HG03108 (cell line): ENCODE measurements around the gene HPCAL1.
"Not testable (repeated sequence)": the region's sequence is repeated elsewhere in the genome, so short reads cannot be mapped to it uniquely, and the experiment has no call there.

ENCODE experiments used
- ATAC-seq: cut with Tn5 transposase; IDR thresholded peaks from one replicate; pipeline ENCODE4 v1.9.1; 2021; ENCODE audit warnings: moderate library complexity; ENCODE audit not compliant: unreplicated experiment

HPCAL1 gene

DNA sequence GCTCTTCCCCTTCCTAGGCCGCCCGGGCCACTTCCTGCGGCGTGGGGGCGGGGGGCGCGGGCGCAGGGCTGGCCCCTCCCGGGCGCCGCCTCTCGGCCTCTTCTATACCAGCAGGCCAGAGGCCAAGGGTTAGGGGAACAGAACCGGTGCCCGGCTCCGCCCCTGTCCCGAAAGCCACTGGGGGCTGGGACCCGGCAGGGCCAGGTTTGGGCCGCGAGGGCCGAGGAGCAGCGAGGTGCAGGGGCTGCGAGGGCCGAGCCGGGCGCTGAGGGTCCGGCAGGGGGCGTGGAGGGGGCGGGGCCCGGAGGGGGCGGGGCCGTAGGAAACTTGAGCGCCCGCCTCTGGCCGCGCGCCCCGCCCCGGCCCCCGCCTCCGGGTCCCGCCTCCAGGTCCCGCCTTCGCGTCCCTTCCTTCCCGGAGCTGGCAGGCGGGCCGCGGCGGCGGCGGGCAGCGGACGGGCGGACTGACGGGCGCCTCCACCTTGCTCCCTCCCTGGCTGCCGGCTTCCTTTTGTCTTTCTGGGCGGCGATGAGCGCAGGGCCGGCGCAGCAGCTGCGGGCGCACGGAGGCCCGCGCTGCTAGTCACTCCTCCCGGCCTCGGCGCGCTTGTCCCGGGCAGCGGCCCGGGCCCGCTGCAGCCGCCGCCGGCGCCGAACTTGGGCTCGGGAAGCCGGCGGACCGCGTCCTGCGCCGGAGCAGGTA, at the start of gene HPCAL1:
TSS of gene HPCAL1 (plus strand) at position 426 of the 702 bp plus-strand sequence. CDS start 116,854 bp downstream, outside the sequence.
- peak; percentile 79 for ATAC-seq

DNA sequence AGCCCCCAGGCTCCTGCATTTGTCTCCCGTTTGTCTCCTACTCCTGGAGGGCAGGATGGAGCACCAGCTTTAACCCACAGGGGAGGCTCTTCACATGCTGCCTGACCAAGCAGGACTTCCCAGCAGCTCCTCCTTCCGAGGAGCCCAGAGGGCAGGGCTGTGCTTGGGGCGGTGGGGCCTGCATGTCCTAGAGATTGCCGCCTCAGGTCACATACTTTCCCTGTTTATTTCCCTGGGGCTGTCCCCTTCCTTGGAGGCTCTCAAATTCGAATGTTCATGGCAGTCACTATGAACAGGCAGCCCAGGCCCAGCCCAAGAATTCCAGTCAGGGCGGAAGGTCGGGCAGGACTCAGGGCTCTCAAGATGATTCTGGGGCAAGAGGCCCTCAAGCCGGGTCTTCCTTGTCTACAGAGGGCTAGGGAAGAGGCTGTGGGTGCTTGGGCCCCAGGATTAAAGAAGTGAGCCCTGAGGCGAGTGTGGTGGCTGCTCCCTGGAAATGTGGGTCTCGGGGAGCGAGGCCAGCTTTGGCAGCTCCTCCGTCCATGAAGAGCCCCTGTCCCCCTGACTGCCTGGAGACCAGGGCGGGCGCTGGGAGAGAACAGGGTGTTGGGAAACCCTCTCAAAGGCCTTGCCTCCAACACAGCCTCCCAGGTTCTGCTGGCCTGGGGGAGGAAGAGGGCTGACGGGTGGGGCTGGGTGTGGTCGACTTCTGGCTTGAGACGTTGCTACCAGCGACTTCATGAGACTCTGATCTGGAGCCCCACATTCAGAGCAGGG, 48.9 kb upstream of the HPCAL1 start:
- ATAC-seq: no peak

- ATAC-seq: no peak
Measured at GRCh38 chr2:10254373-10255188, 48.1 kb upstream of the HPCAL1 start.

- no peak for ATAC-seq
Measured at GRCh38 chr2:10255189-10256030, 47.3 kb upstream of the HPCAL1 start.

GRCh38 chr2:10256031-10256514, 46.6 kb upstream of the HPCAL1 start:
- ATAC-seq: no peak

GRCh38 chr2:10256515-10257031, 46.1 kb upstream of the HPCAL1 start:
- ATAC-seq: no peak

DNA sequence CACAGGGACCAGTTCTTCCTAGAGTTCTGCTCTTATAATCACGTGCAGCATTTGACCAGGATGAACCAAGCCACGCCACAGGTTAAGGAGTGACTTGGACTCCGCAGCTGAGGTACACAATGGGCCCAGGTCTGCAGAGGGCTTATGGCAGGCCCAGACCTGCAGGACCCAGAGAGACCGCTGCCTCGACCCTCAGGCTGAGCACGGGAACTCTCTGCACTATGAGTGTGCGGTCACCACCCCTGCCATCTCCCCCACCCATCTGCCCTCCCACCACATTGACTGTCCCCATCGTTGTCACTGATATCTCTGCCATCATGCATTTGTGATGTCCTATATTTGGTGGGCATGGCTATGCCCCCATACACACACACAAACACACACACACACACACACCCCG, 45.7 kb upstream of the HPCAL1 start:
- no peak for ATAC-seq

DNA sequence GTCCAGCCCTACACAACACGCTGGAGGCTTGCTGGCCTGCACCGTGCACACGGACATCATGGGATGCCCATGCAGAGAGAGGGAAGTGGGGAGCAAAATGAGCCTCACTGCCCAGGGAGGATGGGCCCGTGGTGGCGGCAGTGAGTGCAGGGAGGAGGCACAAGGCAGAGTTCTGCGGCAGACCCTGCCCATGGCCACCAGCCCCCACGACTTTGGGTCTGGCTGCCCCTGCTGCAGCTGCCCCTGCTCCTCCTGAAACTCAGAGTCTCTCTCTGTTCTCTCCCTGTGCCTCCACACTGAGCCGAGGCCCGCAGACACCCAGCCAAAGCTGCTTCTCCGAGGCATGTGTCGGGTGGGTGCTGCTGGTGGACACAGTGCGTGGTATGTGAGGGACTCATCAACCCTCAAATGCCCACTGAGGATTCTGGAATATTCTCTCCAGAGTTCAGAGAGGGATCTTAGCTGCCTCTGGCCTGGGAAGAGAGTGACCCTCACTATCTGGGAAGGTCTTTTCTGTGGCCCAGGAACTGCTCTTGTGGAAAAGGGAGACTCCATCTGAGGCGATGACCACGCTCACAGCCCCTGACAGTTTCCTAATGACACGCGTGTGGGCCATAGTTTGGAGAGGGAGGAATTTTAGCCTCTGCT, 45.1 kb upstream of the HPCAL1 start:
- ATAC-seq: no peak

DNA sequence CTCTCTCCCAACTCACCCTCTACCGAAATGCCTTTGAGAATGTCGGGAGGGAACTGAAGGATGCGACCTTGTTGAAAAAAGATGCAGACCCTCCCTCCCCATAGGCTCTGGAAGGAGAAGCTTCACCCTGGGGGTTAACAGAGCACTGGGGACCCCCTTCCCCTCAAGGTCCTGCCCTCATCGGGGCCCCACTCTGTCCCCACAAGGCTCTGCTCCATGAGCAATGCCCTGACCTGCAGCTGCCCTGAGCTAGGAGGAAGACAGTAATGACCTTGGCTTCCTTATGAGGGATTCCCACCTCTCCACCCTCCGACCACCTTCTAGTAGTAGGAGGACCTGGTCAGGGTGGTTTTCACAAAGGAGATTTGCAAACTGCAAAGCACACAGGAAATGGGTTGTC, 44.4 kb upstream of the HPCAL1 start:
- ATAC-seq: no peak

- no peak for ATAC-seq
Measured at GRCh38 chr2:10258726-10259125, 44.0 kb upstream of the HPCAL1 start.

- no peak for ATAC-seq
Measured at GRCh38 chr2:10260130-10260529, 42.6 kb upstream of the HPCAL1 start.

DNA sequence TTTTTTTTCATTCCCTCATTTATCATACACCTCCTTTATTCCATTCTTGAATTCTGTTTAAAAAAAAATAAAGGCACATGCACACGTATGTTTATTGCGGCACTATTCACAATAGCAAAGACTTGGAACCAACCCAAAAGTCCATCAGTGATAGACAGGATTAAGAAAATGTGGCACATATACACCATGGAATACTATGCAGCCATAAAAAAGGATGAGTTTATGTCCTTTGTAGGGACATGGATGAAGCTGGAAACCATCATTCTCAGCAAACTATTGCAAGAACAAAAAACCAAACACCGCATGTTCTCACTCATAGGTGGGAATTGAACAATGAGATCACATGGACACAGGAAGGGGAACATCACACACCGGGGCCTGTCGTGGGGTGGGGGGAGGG, 39.2 kb upstream of the HPCAL1 start:
- not testable (repeated sequence) for ATAC-seq

- no peak for ATAC-seq
Measured at GRCh38 chr2:10264506-10265328, 38.0 kb upstream of the HPCAL1 start.

- ATAC-seq: no peak
Measured at GRCh38 chr2:10265329-10266132, 37.2 kb upstream of the HPCAL1 start.

DNA sequence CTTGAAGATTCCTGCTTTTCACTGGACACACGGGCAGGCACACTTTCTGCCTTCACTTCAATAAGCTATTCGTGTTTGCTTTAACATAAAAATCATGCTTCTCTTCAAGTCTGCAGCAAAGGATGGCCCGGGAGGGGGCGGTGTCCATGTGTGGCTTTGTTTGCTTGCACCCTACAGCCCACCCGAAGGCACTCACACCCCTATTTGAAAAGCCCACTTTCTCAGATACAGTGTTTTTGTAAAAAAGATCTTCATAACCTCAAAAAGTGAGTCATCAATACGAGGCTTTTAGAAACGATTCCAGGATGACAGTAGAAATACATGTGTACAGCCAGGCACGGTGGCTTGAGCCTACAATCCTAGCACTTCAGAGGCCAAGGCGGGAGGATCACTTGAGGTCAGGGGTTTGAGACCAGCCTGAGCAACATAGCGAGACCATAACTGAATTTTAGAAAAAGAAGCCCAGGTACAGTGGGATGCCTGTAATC, 36.5 kb upstream of the HPCAL1 start:
- no peak for ATAC-seq

- no peak for ATAC-seq
Measured at GRCh38 chr2:10267036-10267435, 35.7 kb upstream of the HPCAL1 start.

- no peak for ATAC-seq
Measured at GRCh38 chr2:10267551-10268465, 34.9 kb upstream of the HPCAL1 start.
